Measurements from ENCODE around the gene SMPX.

Gene SMPX

GRCh38 chrX:21698272-21698671 is 59.6 kb downstream of the SMPX start:
- Histone ChIP-seq H3K27ac (no peak overlapping the region), H3K27me3 (ENCODE audit: insufficient read depth, low read depth, severe bottlenecking) (no peaks in the 10 kb centered on the region), H3K36me3 (no peaks in the 10 kb centered on the region), H3K4me3 (ENCODE audit: low read depth, low read length) (no peak overlapping the region), H3K9me3 (ENCODE audit: severe bottlenecking) (no peaks in the 10 kb centered on the region)
- TF ChIP-seq CTCF (IDR thresholded peaks at IDR 0.05; ENCODE audit: low read depth, low read length), result no peak
- DNase-seq, result no peak

GRCh38 chrX:21691512-21692018 is 66.4 kb downstream of the SMPX start:
- no peak for DNase-seq

GRCh38 chrX:21683941-21684340 is 74.0 kb downstream of the SMPX start:
- Histone ChIP-seq H3K4me3 (ENCODE audit: low read depth, low read length) (no peak overlapping the region), H3K27me3 (ENCODE audit: insufficient read depth, low read depth, severe bottlenecking) (peaks cover 2% of the 10 kb centered on the region), H3K27ac (no peak overlapping the region), H3K9me3 (ENCODE audit: severe bottlenecking) (no peaks in the 10 kb centered on the region), H3K36me3 (no peaks in the 10 kb centered on the region)
- DNase-seq, result no peak
- TF ChIP-seq CTCF (IDR thresholded peaks at IDR 0.05; ENCODE audit: low read depth, low read length), result no peak

More at GRCh38 chrX:21691512-21692018, 66.4 kb downstream of the SMPX start:
- H3K4me3 ChIP-seq (ENCODE audit: low read depth, low read length), result no peak overlapping the region
- H3K27me3 ChIP-seq (ENCODE audit: insufficient read depth, low read depth, severe bottlenecking), result peaks cover 5% of the 10 kb centered on the region
- H3K9me3 ChIP-seq (ENCODE audit: severe bottlenecking), result no peaks in the 10 kb centered on the region
- H3K36me3 ChIP-seq, result no peaks in the 10 kb centered on the region
- no peak for TF ChIP-seq CTCF (IDR thresholded peaks at IDR 0.05; ENCODE audit: low read depth, low read length)
- H3K27ac ChIP-seq, result no peak overlapping the region

- Histone ChIP-seq H3K4me3 (ENCODE audit: low read depth, low read length) (no peak overlapping the region), H3K36me3 (no peaks in the 10 kb centered on the region), H3K27ac (no peak overlapping the region), H3K9me3 (ENCODE audit: severe bottlenecking) (no peaks in the 10 kb centered on the region), H3K27me3 (ENCODE audit: insufficient read depth, low read depth, severe bottlenecking) (no peaks in the 10 kb centered on the region)
- no peak for DNase-seq
- no peak for TF ChIP-seq CTCF (IDR thresholded peaks at IDR 0.05; ENCODE audit: low read depth, low read length)
These were observed 79.8 kb downstream of the SMPX start for GRCh38 chrX:21678048-21678612.

GRCh38 chrX:21675931-21676330 is 82.0 kb downstream of the SMPX start:
- H3K9me3 ChIP-seq (ENCODE audit: severe bottlenecking), result no peaks in the 10 kb centered on the region
- H3K27me3 ChIP-seq (ENCODE audit: insufficient read depth, low read depth, severe bottlenecking), result no peaks in the 10 kb centered on the region
- no peak for TF ChIP-seq CTCF (IDR thresholded peaks at IDR 0.05; ENCODE audit: low read depth, low read length)
- DNase-seq, result no peak
- no peaks in the 10 kb centered on the region for H3K36me3 ChIP-seq
- H3K4me3 ChIP-seq (ENCODE audit: low read depth, low read length), result no peak overlapping the region
- no peak overlapping the region for H3K27ac ChIP-seq

Data from WERI-Rb-1 (cell line).